Thoracic aorta (tissue), 2 donors: ENCODE measurements around the gene WDFY2. TPM values are rescaled to one million over a fixed set of nuclear protein-coding genes. Genes with fewer than 3 reads are reported as not detected.
A peak's percentile ranks its signal among the peaks of the same experiment; 100 is the strongest.

Source experiments
- ATAC-seq: fragments of 150-250 bp; one replicate; pipeline ENCODE4 v1.8.0; 2017; ENCODE audit warnings: low read depth; ENCODE audit not compliant: insufficient number of reproducible peaks, low FRiP score
- DNase-seq: peaks from one replicate; pipeline ENCODE4 v3.0.0-alpha.2; 2020; ENCODE audit warnings: low spot score
- H3K27ac ChIP-seq, 2 donors: fragments of 200-600 bp; sonication (generic); 1 replicate in 1 of 2; 2 replicates in 1 of 2; pipeline ENCODE4 v1.5.1; 2016; ENCODE audit warnings: mild to moderate bottlenecking in 2 of 2, moderate library complexity in 2 of 2
- H3K27me3 ChIP-seq: fragments of 200-600 bp; sonication (generic); replicated peaks from 2 replicates; pipeline ENCODE4 v1.6.0; 2016; ENCODE audit warnings: mild to moderate bottlenecking; ENCODE audit not compliant: insufficient read depth
- H3K36me3 ChIP-seq: fragments of 200-600 bp; sonication (generic); one replicate; pipeline ENCODE4 v1.5.1; 2016
- H3K4me1 ChIP-seq, 2 donors: fragments of 200-600 bp; sonication (generic); 1 replicate in 1 of 2; 2 replicates in 1 of 2; pipeline versions ENCODE4 v1.5.1 to v1.6.0; 2016; ENCODE audit warnings: low read depth in 2 of 2, mild to moderate bottlenecking in 1 of 2; ENCODE audit not compliant: control insufficient read depth in 1 of 2
- H3K4me3 ChIP-seq: fragments of 200-600 bp; sonication (generic); 2 replicates; pipeline ENCODE4 v1.5.1; 2016; ENCODE audit warnings: mild to moderate bottlenecking
- H3K9me3 ChIP-seq: fragments of 200-600 bp; sonication (generic); 2 replicates; pipeline ENCODE4 v1.5.1; 2016
- total RNA-seq, 2 donors: library from RNA; depleted of rRNA; stranded (reverse); fragments of >200 nt; gene quantifications; one replicate each; pipeline versions ENCODE4 v1.1.0 to v1.2.3, GENCODE V29; 2016
- TF ChIP-seq, protein P1 (sequence below): fragments of 200-600 bp; sonication (generic); IDR thresholded peaks from one replicate; pipeline ENCODE4 v1.5.1; 2019; ENCODE audit warnings: antibody characterized with exemption

WDFY2 gene
- total RNA-seq, 2 donors from 2014 or later, result 14.6 to 19.3 TPM

DNA sequence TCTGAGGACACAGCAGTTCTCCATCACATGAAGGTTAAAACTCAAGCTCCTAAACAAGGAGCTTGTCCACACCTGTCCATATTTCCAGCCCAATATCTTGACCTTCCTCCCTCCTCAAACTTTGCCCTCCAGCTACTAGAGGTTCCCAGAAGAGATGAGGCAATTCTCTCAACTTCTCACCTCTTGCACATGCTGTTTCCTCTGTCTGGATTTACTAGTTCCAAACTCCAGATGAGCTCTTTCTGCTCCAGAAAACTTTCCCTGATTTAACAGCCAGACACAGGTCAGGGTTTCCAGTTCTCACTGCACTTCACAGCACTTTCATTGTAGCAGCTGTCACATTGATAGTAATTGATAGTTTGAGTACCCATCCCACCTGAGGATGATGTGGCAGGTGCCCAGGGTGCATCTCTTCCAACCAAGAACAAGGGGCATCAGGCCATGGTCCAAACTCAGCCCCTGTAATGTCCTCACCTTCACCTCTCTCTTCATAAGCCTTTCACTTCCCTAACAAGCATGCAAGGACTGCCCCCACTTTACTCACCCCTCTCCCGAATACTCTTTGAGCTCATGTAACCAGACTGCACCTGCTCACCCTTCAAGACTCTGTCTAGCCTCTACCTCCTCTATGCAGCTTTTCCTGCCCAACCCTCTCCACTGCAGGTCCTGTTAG lies 3.0 kb upstream of the WDFY2 start:
- no peak for ATAC-seq
- H3K9me3 ChIP-seq, result no peaks in the 10 kb centered on the region
- TF ChIP-seq, protein P1, sequence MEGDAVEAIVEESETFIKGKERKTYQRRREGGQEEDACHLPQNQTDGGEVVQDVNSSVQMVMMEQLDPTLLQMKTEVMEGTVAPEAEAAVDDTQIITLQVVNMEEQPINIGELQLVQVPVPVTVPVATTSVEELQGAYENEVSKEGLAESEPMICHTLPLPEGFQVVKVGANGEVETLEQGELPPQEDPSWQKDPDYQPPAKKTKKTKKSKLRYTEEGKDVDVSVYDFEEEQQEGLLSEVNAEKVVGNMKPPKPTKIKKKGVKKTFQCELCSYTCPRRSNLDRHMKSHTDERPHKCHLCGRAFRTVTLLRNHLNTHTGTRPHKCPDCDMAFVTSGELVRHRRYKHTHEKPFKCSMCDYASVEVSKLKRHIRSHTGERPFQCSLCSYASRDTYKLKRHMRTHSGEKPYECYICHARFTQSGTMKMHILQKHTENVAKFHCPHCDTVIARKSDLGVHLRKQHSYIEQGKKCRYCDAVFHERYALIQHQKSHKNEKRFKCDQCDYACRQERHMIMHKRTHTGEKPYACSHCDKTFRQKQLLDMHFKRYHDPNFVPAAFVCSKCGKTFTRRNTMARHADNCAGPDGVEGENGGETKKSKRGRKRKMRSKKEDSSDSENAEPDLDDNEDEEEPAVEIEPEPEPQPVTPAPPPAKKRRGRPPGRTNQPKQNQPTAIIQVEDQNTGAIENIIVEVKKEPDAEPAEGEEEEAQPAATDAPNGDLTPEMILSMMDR, result no peak

DNA sequence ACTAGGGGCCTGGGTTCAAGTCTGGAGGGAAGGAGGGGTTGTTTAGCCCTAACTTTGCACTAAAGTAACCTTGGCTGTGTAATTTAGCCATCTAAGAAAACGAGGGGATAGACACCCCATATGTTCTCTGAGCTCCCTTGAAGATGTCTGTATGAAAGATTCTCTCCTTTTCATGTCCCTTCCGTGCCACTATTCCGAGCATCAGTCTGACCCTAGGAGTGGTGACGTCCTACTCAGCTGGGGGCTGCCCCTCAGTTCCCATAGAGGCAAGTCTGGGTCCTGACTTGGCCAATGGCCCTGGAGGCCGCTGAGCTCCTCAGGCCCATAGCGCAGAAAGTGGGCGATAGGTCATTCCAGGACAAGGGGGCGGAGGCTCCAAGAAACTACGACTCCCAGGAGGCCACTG lies 790 bp upstream of the WDFY2 start:
- H3K36me3 ChIP-seq, result no peaks in the 10 kb centered on the region
- H3K4me3 ChIP-seq, result peak overlapping the region; percentile 88
- no peak for ATAC-seq
- no peaks in the 10 kb centered on the region for H3K27me3 ChIP-seq
- no peaks in the 10 kb centered on the region for H3K9me3 ChIP-seq
- H3K4me1 ChIP-seq, result peaks cover 6 to 24% of the 10 kb centered on the region in 2 donors
- peak overlapping the region; percentile 76 to 82 for H3K27ac ChIP-seq
- DNase-seq, result no peak
- TF ChIP-seq, protein P1, result no peak

More for the DNA sequence above, 3.0 kb upstream of the WDFY2 start:
- Histone ChIP-seq H3K27ac (no peak overlapping the region), H3K4me1 (peaks cover 5 to 8% of the 10 kb centered on the region in 2 donors), H3K36me3 (no peaks in the 10 kb centered on the region), H3K27me3 (no peaks in the 10 kb centered on the region), H3K4me3 (no peak overlapping the region)
- no peak for DNase-seq

DNA sequence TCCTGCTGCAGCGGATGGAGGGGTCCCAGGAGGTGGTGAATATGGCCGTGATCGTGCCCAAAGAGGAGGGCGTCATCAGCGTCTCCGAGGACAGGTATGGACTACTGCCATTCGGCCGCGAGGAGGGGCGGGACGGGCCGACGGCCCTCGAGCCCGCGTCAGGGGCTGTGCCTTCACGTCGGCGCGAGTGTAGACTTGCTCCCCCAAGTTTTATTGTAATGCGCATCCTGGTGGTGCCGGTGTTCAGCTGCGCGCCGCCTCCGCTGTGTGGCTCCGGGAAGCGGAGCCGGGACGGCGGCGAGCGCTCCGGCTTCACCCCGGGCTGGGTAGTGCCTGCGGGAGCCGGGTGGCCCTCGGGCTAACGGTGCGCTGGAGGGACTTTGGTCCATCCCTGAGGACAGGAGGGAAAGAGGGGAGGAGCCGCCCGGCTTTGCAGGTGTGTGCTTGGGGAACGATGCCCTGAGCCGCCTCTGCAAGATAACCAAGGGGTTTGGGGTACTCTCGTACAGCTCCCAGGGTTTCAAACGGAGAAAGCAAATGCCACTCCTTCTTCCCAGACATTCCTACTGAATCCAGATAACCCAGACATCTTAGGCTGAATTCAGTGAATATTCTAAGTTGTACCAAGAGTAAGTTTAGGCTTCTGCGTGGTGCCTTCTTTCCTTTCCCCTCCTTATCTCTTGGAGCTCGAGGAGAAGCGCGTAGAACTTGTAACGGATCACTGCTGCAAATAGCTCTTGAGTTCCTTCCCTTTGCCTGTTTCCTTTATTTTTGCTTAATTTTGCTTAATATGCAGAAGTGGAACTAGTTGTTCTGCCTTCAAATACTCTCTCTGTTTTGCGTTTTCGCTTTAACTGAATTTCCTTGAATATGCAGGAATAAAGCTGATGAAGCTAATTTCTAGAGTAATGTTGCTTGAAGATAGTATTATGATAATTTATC lies 740 bp downstream of the WDFY2 start:
- H3K27ac ChIP-seq, result peak overlapping the region; percentile 71 to 87
- H3K27me3 ChIP-seq, result no peaks in the 10 kb centered on the region
- peaks cover 10 to 40% of the 10 kb centered on the region in 2 donors for H3K4me1 ChIP-seq
- peak overlapping the region; percentile 88 for H3K4me3 ChIP-seq
- TF ChIP-seq, protein P1, result no peak
- DNase-seq, result peak; percentile 15
- H3K36me3 ChIP-seq, result no peaks in the 10 kb centered on the region
- ATAC-seq, result peak; percentile 2
- H3K9me3 ChIP-seq, result no peaks in the 10 kb centered on the region

DNA sequence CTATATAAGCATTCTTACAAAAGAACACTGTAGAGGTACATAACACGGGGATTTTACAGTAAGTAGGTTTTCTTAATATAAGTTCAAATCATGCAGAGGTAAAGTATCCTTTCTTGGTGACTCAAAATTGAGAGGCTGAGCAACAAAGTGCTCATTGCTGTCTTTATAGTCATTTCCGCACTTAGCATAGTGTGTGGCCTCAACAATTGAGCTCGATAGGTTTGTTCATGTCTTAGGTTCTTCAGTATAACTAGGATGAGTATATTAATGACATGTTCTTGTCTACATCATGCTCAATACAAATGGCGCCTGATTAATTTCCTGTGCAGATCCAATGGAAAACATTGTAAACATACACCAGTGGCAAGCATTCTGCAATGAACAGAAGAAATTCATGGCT lies 1.4 kb downstream of the WDFY2 start:
- H3K27me3 ChIP-seq, result no peaks in the 10 kb centered on the region
- peak overlapping the region in 1 of 2 donors; percentile 87 for H3K27ac ChIP-seq
- H3K36me3 ChIP-seq, result no peaks in the 10 kb centered on the region
- ATAC-seq (no peak), DNase-seq (no peak)
- H3K4me3 ChIP-seq, result peak overlapping the region; percentile 88
- peaks cover 15 to 47% of the 10 kb centered on the region in 2 donors for H3K4me1 ChIP-seq
- no peaks in the 10 kb centered on the region for H3K9me3 ChIP-seq
- TF ChIP-seq, protein P1, result no peak

DNA sequence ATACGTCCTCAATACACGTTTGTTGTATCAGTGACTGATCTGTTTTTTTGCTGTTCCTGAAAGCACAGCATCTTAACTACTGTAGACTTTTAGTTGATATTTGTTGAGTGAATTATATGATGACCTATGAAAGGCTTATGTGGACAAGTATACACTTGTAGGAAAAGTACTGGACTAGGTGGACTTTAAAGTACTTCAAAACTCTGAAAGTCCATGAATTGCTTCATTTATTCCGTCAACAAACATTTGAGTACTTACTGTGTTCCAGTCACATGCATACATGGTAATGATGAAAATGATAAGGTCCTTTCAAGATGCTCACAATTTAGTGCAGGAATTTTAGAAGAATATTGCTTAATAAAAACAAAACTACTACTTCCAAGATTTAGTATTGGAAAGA lies 3.1 kb downstream of the WDFY2 start:
- H3K27me3 ChIP-seq, result no peaks in the 10 kb centered on the region
- no peak for DNase-seq
- H3K9me3 ChIP-seq, result no peaks in the 10 kb centered on the region
- peaks cover 22 to 61% of the 10 kb centered on the region in 2 donors for H3K4me1 ChIP-seq
- H3K4me3 ChIP-seq, result no peak overlapping the region
- H3K36me3 ChIP-seq, result no peaks in the 10 kb centered on the region
- ATAC-seq, result no peak
- TF ChIP-seq, protein P1, result no peak
- H3K27ac ChIP-seq, result no peak overlapping the region
